Activated CD4-positive, alpha-beta T cell treated with anti-CD3 and anti-CD28 coated beads for 24 hours (primary cell): ENCODE measurements around the gene HOXD11.
A peak's percentile ranks its signal among the peaks of the same experiment; 100 is the strongest.

ENCODE experiments used
- DNase-seq, 2 donors: peaks; one replicate each; pipeline ENCODE4 v3.0.0-alpha.2; 2020; ENCODE audit warnings: low read depth in 2 of 2

Gene HOXD11

GRCh38 chr2:176120364-176121189 is 13.5 kb downstream of the HOXD11 start:
- DNase-seq, result no peak

- DNase-seq, result no peak
Observed at GRCh38 chr2:176121190-176122051, 14.3 kb downstream of the HOXD11 start.

GRCh38 chr2:176122052-176122682 is 15.1 kb downstream of the HOXD11 start:
- no peak for DNase-seq

- no peak for DNase-seq
Observed at GRCh38 chr2:176122683-176123410, 15.8 kb downstream of the HOXD11 start, which contains the start of gene HOXD9. TSS of gene HOXD9 (plus strand) at chr2:176122719. CDS start at chr2:176122769, 50 bp downstream.

- no peak for DNase-seq
Observed at GRCh38 chr2:176123411-176124109, 16.5 kb downstream of the HOXD11 start.

- DNase-seq, result no peak
Observed at GRCh38 chr2:176124110-176124946, 17.2 kb downstream of the HOXD11 start.

GRCh38 chr2:176124947-176125771 is 18.1 kb downstream of the HOXD11 start:
- no peak for DNase-seq

- DNase-seq, result no peak
Observed at GRCh38 chr2:176125772-176126054, 18.6 kb downstream of the HOXD11 start.

GRCh38 chr2:176126929-176127773 is 20.1 kb downstream of the HOXD11 start:
- DNase-seq, result peak; percentile 59 to 60

- DNase-seq, result no peak
Observed at GRCh38 chr2:176127774-176128072, 20.6 kb downstream of the HOXD11 start.

GRCh38 chr2:176128172-176128981 is 21.3 kb downstream of the HOXD11 start:
- no peak for DNase-seq

GRCh38 chr2:176128982-176129796 is 22.1 kb downstream of the HOXD11 start, which contains the start of gene HOXD8:
TSS of gene HOXD8 (plus strand) at chr2:176129705. CDS start at chr2:176130367, 662 bp downstream.
- no peak for DNase-seq

GRCh38 chr2:176129813-176130146 is 22.7 kb downstream of the HOXD11 start:
- no peak for DNase-seq

- no peak for DNase-seq
Observed at GRCh38 chr2:176130147-176130956, 23.3 kb downstream of the HOXD11 start.

GRCh38 chr2:176130957-176131847 is 24.1 kb downstream of the HOXD11 start:
- no peak for DNase-seq
